Stimulated activated naive CD8-positive, alpha-beta T cell treated with anti-CD3 and anti-CD28 coated beads, Interleukin-15, Interleukin-2, amounts not matched to agents 100 ng/mL and 50 ng/mL, for 24 hours (primary cell): ENCODE measurements around the gene PLEKHG4.

Source experiments
- H3K27ac Mint-ChIP-seq: one replicate; pipeline ENCODE4 v1.8.0; 2021; ENCODE audit warnings: mild to moderate bottlenecking, mixed read lengths
- H3K27me3 Mint-ChIP-seq: one replicate; pipeline ENCODE4 v1.8.0; 2021; ENCODE audit warnings: mixed read lengths
- H3K36me3 Mint-ChIP-seq: one replicate; pipeline ENCODE4 v1.8.0; 2021; ENCODE audit warnings: low read depth, mixed read lengths
- H3K4me1 Mint-ChIP-seq: one replicate; pipeline ENCODE4 v1.8.0; 2021; ENCODE audit warnings: low read depth, mixed read lengths
- H3K4me3 Mint-ChIP-seq: one replicate; pipeline ENCODE4 v1.8.0; 2021; ENCODE audit warnings: mild to moderate bottlenecking, mixed read lengths
- H3K9me3 Mint-ChIP-seq: one replicate; pipeline ENCODE4 v1.8.0; 2021; ENCODE audit warnings: mixed read lengths

PLEKHG4 gene

GRCh38 chr16:67279296-67280089, at the start of gene PLEKHG4:
Gene PLEKHG4 (plus strand): TSS chr16:67279532. CDS start chr16:67280045, 513 bp downstream.
- H3K9me3 Mint-ChIP-seq, result no peaks in the 10 kb centered on the region
- H3K4me1 Mint-ChIP-seq, result peaks cover 26% of the 10 kb centered on the region
- no peaks in the 10 kb centered on the region for H3K27me3 Mint-ChIP-seq
- H3K36me3 Mint-ChIP-seq, result peaks cover 33% of the 10 kb centered on the region
- H3K4me3 Mint-ChIP-seq, result peak within 1 kb of the TSS; percentile 91
- peak within 1 kb of the TSS; percentile 91 for H3K27ac Mint-ChIP-seq

- H3K27ac Mint-ChIP-seq, result no peak overlapping the region
- H3K27me3 Mint-ChIP-seq, result no peaks in the 10 kb centered on the region
- peaks cover 36% of the 10 kb centered on the region for H3K4me1 Mint-ChIP-seq
- peaks cover 42% of the 10 kb centered on the region for H3K36me3 Mint-ChIP-seq
- H3K9me3 Mint-ChIP-seq, result no peaks in the 10 kb centered on the region
- no peak overlapping the region for H3K4me3 Mint-ChIP-seq
These were observed 49.2 kb upstream of the PLEKHG4 start for GRCh38 chr16:67229906-67230808.

GRCh38 chr16:67230809-67231660, 48.3 kb upstream of the PLEKHG4 start:
- Mint-ChIP-seq H3K27ac (no peak overlapping the region), H3K4me1 (peaks cover 28% of the 10 kb centered on the region), H3K4me3 (no peak overlapping the region), H3K9me3 (no peaks in the 10 kb centered on the region), H3K27me3 (no peaks in the 10 kb centered on the region), H3K36me3 (peaks cover 44% of the 10 kb centered on the region)

GRCh38 chr16:67233596-67233995, 45.7 kb upstream of the PLEKHG4 start:
- Mint-ChIP-seq H3K4me3 (no peak overlapping the region), H3K36me3 (peaks cover 58% of the 10 kb centered on the region)

GRCh38 chr16:67234180-67234597, 45.1 kb upstream of the PLEKHG4 start:
- H3K36me3 Mint-ChIP-seq, result peaks cover 57% of the 10 kb centered on the region
- H3K27ac Mint-ChIP-seq, result no peak overlapping the region
- H3K4me1 Mint-ChIP-seq, result peaks cover 7% of the 10 kb centered on the region

More at GRCh38 chr16:67233596-67233995, 45.7 kb upstream of the PLEKHG4 start:
- H3K9me3 Mint-ChIP-seq, result no peaks in the 10 kb centered on the region
- H3K4me1 Mint-ChIP-seq, result peaks cover 13% of the 10 kb centered on the region
- H3K27me3 Mint-ChIP-seq, result no peaks in the 10 kb centered on the region
- no peak overlapping the region for H3K27ac Mint-ChIP-seq

GRCh38 chr16:67235816-67236562, 43.3 kb upstream of the PLEKHG4 start:
- peaks cover 6% of the 10 kb centered on the region for H3K4me1 Mint-ChIP-seq
- H3K27ac Mint-ChIP-seq, result peak overlapping the region; percentile 71
- no peaks in the 10 kb centered on the region for H3K9me3 Mint-ChIP-seq
- peak overlapping the region; percentile 26 for H3K4me3 Mint-ChIP-seq
- peaks cover 42% of the 10 kb centered on the region for H3K36me3 Mint-ChIP-seq
- no peaks in the 10 kb centered on the region for H3K27me3 Mint-ChIP-seq

More at GRCh38 chr16:67234180-67234597, 45.1 kb upstream of the PLEKHG4 start:
- Mint-ChIP-seq H3K27me3 (no peaks in the 10 kb centered on the region), H3K9me3 (no peaks in the 10 kb centered on the region), H3K4me3 (no peak overlapping the region)

GRCh38 chr16:67236563-67237395, 42.6 kb upstream of the PLEKHG4 start:
- Mint-ChIP-seq H3K4me3 (peak overlapping the region; percentile 26), H3K27me3 (no peaks in the 10 kb centered on the region), H3K36me3 (peaks cover 41% of the 10 kb centered on the region), H3K27ac (peak overlapping the region; percentile 71), H3K4me1 (peaks cover 13% of the 10 kb centered on the region), H3K9me3 (no peaks in the 10 kb centered on the region)

- H3K36me3 Mint-ChIP-seq, result peaks cover 45% of the 10 kb centered on the region
- H3K27ac Mint-ChIP-seq, result no peak overlapping the region
- H3K9me3 Mint-ChIP-seq, result no peaks in the 10 kb centered on the region
- no peak overlapping the region for H3K4me3 Mint-ChIP-seq
- H3K27me3 Mint-ChIP-seq, result no peaks in the 10 kb centered on the region
- H3K4me1 Mint-ChIP-seq, result peaks cover 18% of the 10 kb centered on the region
These were observed 41.7 kb upstream of the PLEKHG4 start for GRCh38 chr16:67237396-67238277.

- Mint-ChIP-seq H3K4me3 (no peak overlapping the region), H3K36me3 (peaks cover 44% of the 10 kb centered on the region), H3K27ac (no peak overlapping the region), H3K4me1 (peaks cover 22% of the 10 kb centered on the region), H3K9me3 (no peaks in the 10 kb centered on the region), H3K27me3 (no peaks in the 10 kb centered on the region)
These were observed 41.1 kb upstream of the PLEKHG4 start for GRCh38 chr16:67238278-67238575.

- Mint-ChIP-seq H3K27ac (no peak overlapping the region), H3K36me3 (peaks cover 39% of the 10 kb centered on the region), H3K4me1 (peaks cover 29% of the 10 kb centered on the region), H3K4me3 (no peak overlapping the region), H3K27me3 (no peaks in the 10 kb centered on the region), H3K9me3 (no peaks in the 10 kb centered on the region)
These were observed 40.4 kb upstream of the PLEKHG4 start for GRCh38 chr16:67238806-67239470.

- H3K36me3 Mint-ChIP-seq, result peaks cover 41% of the 10 kb centered on the region
- H3K4me3 Mint-ChIP-seq, result no peak overlapping the region
- H3K27me3 Mint-ChIP-seq, result no peaks in the 10 kb centered on the region
- H3K9me3 Mint-ChIP-seq, result no peaks in the 10 kb centered on the region
- H3K27ac Mint-ChIP-seq, result no peak overlapping the region
- H3K4me1 Mint-ChIP-seq, result peaks cover 45% of the 10 kb centered on the region
These were observed 38.8 kb upstream of the PLEKHG4 start for GRCh38 chr16:67240506-67240905.
